DND-41 (cell line): ENCODE measurements around the gene IFNL3.
"Not testable (repeated sequence)": the region's sequence is repeated elsewhere in the genome, so short reads cannot be mapped to it uniquely, and the experiment has no call there.

Source experiments
- ATAC-seq: fragments of 200-7000 bp; cut with Tn5 transposase; 3 replicates; pipeline ENCODE4 v1.9.1; 2021; ENCODE audit warnings: low read depth; ENCODE audit not compliant: insufficient read depth
- DNase-seq: peaks from one replicate; pipeline ENCODE4 v3.0.0-alpha.2; 2020
- H2AFZ ChIP-seq: 2 replicates; pipeline ENCODE4 v1.6.0; 2012; ENCODE audit warnings: low read depth, low read length
- H3K27ac ChIP-seq: 2 replicates; pipeline ENCODE4 v1.5.1; 2012; ENCODE audit warnings: low read length, inconsistent platforms
- H3K27me3 ChIP-seq: fragments of 200-600 bp; sonication (generic); 2 replicates; pipeline ENCODE4 v1.6.0; 2012; ENCODE audit warnings: low read length, mild to moderate bottlenecking, inconsistent platforms; ENCODE audit not compliant: insufficient read depth, poor library complexity
- H3K36me3 ChIP-seq: 2 replicates; pipeline ENCODE4 v1.5.1; 2012; ENCODE audit warnings: low read length, inconsistent platforms; ENCODE audit not compliant: insufficient read depth
- H3K4me1 ChIP-seq: 2 replicates; pipeline ENCODE4 v1.5.1; 2012; ENCODE audit warnings: mild to moderate bottlenecking, low read length; ENCODE audit not compliant: insufficient read depth
- H3K4me2 ChIP-seq: 2 replicates; pipeline ENCODE4 v1.6.0; 2012; ENCODE audit warnings: mild to moderate bottlenecking, moderate library complexity, low read length, inconsistent platforms; ENCODE audit not compliant: insufficient read depth
- H3K4me3 ChIP-seq, 2 experiments: fragments of 200-600 bp in 1 of 2; shearing (Covaris generic) in 1 of 2; 2 replicates each; pipeline ENCODE4 v1.5.1; 2012 to 2016; ENCODE audit warnings: inconsistent platforms in 2 of 2, low read length in 2 of 2, mild to moderate bottlenecking in 2 of 2, low read depth in 1 of 2, moderate library complexity in 1 of 2
- H3K79me2 ChIP-seq: 2 replicates; pipeline ENCODE4 v1.6.0; 2012; ENCODE audit warnings: low read length, inconsistent platforms; ENCODE audit not compliant: insufficient read depth
- H3K9ac ChIP-seq: 2 replicates; pipeline ENCODE4 v1.6.0; 2012; ENCODE audit warnings: low read depth, mild to moderate bottlenecking, inconsistent platforms, low read length, moderate library complexity
- H3K9me3 ChIP-seq: 2 replicates; pipeline ENCODE4 v1.5.1; 2012; ENCODE audit warnings: low read length, moderate library complexity, mild to moderate bottlenecking, inconsistent platforms; ENCODE audit not compliant: insufficient read depth, severe bottlenecking
- H4K20me1 ChIP-seq: 2 replicates; pipeline ENCODE4 v1.6.0; 2012; ENCODE audit warnings: low read length; ENCODE audit not compliant: insufficient read depth
- EZH2 ChIP-seq: IDR thresholded peaks from 3 replicates; pipeline ENCODE4 v1.6.1; 2012; ENCODE audit warnings: borderline replicate concordance, low read depth, mild to moderate bottlenecking, moderate library complexity, low read length, inconsistent platforms; ENCODE audit not compliant: severe bottlenecking
- TF ChIP-seq, protein P1 (sequence below): IDR thresholded peaks from 2 replicates; pipeline ENCODE4 v1.5.1; 2012; ENCODE audit warnings: borderline replicate concordance, low read length, moderate library complexity, mild to moderate bottlenecking; ENCODE audit not compliant: poor library complexity, severe bottlenecking; ENCODE audit errors: extremely low read depth

IFNL3 gene

GRCh38 chr19:39224910-39225309, 19.9 kb downstream of the IFNL3 start:
- H3K9ac ChIP-seq: no peak overlapping the region
- H3K4me3 ChIP-seq: no peak overlapping the region
- no peaks in the 10 kb centered on the region for H3K27me3 ChIP-seq
- no peak for DNase-seq
- no peaks in the 10 kb centered on the region for H3K9me3 ChIP-seq
- H3K79me2 ChIP-seq: no peaks in the 10 kb centered on the region
- H3K4me2 ChIP-seq: no peak overlapping the region
- H3K4me1 ChIP-seq: no peaks in the 10 kb centered on the region
- no peak overlapping the region for H2AFZ ChIP-seq
- H3K36me3 ChIP-seq: no peaks in the 10 kb centered on the region
- no peak overlapping the region for H3K27ac ChIP-seq
- no peaks in the 10 kb centered on the region for H4K20me1 ChIP-seq
- no peak for TF ChIP-seq EZH2
- TF ChIP-seq, protein P1, sequence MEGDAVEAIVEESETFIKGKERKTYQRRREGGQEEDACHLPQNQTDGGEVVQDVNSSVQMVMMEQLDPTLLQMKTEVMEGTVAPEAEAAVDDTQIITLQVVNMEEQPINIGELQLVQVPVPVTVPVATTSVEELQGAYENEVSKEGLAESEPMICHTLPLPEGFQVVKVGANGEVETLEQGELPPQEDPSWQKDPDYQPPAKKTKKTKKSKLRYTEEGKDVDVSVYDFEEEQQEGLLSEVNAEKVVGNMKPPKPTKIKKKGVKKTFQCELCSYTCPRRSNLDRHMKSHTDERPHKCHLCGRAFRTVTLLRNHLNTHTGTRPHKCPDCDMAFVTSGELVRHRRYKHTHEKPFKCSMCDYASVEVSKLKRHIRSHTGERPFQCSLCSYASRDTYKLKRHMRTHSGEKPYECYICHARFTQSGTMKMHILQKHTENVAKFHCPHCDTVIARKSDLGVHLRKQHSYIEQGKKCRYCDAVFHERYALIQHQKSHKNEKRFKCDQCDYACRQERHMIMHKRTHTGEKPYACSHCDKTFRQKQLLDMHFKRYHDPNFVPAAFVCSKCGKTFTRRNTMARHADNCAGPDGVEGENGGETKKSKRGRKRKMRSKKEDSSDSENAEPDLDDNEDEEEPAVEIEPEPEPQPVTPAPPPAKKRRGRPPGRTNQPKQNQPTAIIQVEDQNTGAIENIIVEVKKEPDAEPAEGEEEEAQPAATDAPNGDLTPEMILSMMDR: no peak
- no peak for ATAC-seq

GRCh38 chr19:39223703-39224279, 21.0 kb downstream of the IFNL3 start:
- Histone ChIP-seq H3K9me3 (no peaks in the 10 kb centered on the region), H3K27ac (no peak overlapping the region), H3K27me3 (no peaks in the 10 kb centered on the region), H3K36me3 (no peaks in the 10 kb centered on the region), H3K4me2 (no peak overlapping the region), H3K79me2 (no peaks in the 10 kb centered on the region), H4K20me1 (no peaks in the 10 kb centered on the region), H2AFZ (no peak overlapping the region), H3K4me3 (no peak overlapping the region), H3K4me1 (no peaks in the 10 kb centered on the region), H3K9ac (no peak overlapping the region)
- ATAC-seq (peak; percentile 86), DNase-seq (peak; percentile 71)
- TF ChIP-seq, protein P1: no peak
- TF ChIP-seq EZH2: no peak

GRCh38 chr19:39219108-39219507, 25.7 kb downstream of the IFNL3 start:
- H3K79me2 ChIP-seq, H3K36me3 ChIP-seq, H3K9ac ChIP-seq, H2AFZ ChIP-seq, H3K27me3 ChIP-seq, H3K4me1 ChIP-seq, DNase-seq, H4K20me1 ChIP-seq, H3K4me2 ChIP-seq, H3K27ac ChIP-seq, ATAC-seq, H3K9me3 ChIP-seq, H3K4me3 ChIP-seq: not testable (repeated sequence)
- TF ChIP-seq, protein P1: peak; percentile 2
